ENCODE measurements around the gene KCNK15. TPM values are rescaled to one million over a fixed set of nuclear protein-coding genes. Genes with fewer than 3 reads are reported as not detected.

The KCNK15 gene
- total and polyA plus RNA-seq, 9 of the 15 experiments (the other 6 are each of a cell fraction or from before 2014, with no cell fraction given), result 0.03 to 0.30 (median 0.17) TPM; not detected in 5

DNA sequence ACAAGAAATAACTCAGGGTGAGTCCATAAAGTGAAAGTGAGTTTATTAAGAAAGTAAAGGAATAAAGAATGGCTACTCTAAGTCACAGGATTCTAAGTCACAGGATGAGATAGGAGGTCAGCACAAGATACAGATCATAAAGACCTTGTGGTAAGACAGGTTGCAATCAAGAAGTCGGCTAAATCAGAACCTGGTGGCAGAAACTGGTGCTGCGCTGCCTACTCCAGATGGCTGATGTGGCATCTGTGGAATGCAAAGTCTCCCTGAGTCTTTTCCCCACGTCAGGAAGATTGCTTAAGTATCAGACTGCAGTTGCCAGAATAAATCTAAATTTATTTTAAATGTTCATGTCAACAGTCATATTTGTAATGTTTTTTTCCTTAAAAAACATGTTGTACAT is 10.7 kb upstream of the KCNK15 start:
- in situ Hi-C loops (cut with MboI) (no loop called here), intact Hi-C loops (cut with micrococcal nuclease) (loop anchor here (5.0 kb wide), 2 partner anchors 132 to 518 kb away; no protein-coding TSS in a partner anchor)
- Histone ChIP-seq H3K36me3 (ENCODE audit: control insufficient read depth, insufficient read depth, low read length) (no peaks in the 10 kb centered on the region), H3K4me3 (no peak overlapping the region), H3K27ac (ENCODE audit: extremely low read depth, low read depth, low read length) (no peak overlapping the region), H4K20me1 (replicated peaks; ENCODE audit: control insufficient read depth, insufficient read depth, low read length) (no peaks in the 10 kb centered on the region), H3K4me1 (replicated peaks in 1 of 2; ENCODE audit: control insufficient read depth in 2 of 2, insufficient read depth in 2 of 2, low read length in 2 of 2) (no peaks in the 10 kb centered on the region; a peak in 1 of 5 replicates), H3K27me3 (ENCODE audit: control insufficient read depth in 2 of 2, insufficient read depth in 2 of 2, low read length in 2 of 2) (peaks cover 7 to 14% of the 10 kb centered on the region in 2 experiments; a peak in 4 of 5 replicates), H3K9me1 (ENCODE audit: control insufficient read depth, insufficient read depth, low read length) (no peaks in the 10 kb centered on the region), H3K79me2 (ENCODE audit: control insufficient read depth, insufficient read depth, low read length) (no peaks in the 10 kb centered on the region), H3K4me2 (ENCODE audit: insufficient read depth, low read length) (no peak overlapping the region), H2AFZ (ENCODE audit: low read depth, low read length) (no peak overlapping the region), H3K9ac (ENCODE audit: insufficient read depth in 1 of 2, low read depth in 2 of 2, low read length in 2 of 2) (no peak overlapping the region), H3K9me3 (replicated peaks; ENCODE audit: control insufficient read depth, insufficient read depth, low read depth, low read length) (no peaks in the 10 kb centered on the region; the same call in 1 of the 2 replicates)
- ATAC-seq, result no peak
- CTCF ChIA-PET (ENCODE audit: low intra/inter-chr PET ratio), result interaction anchor here (6.8 kb wide), 1 partner anchor 49 kb away, joined by 58 read pairs; no protein-coding TSS in a partner anchor
- 47% methylated on average over 3 of the region's 3 CpGs for WGBS (ENCODE audit: insufficient coverage, low coverage, missing lambda C conversion rate)
- FAIRE-seq, result no peak
- POLR2A ChIA-PET, result interaction anchor here (0.6 kb wide), 1 partner anchor 1150 kb away, joined by 3 read pairs; no protein-coding TSS in a partner anchor
- TF ChIP-seq ILK (tag; IDR thresholded peaks at IDR 0.05; ENCODE audit: borderline replicate concordance, low read depth), result no peak
- no peak for TF ChIP-seq TCFL5 (CRISPR knock-in tag; conservative IDR thresholded peaks at IDR 0.05)
- no peak for TF ChIP-seq ZNF75A (CRISPR knock-in tag; IDR thresholded peaks at IDR 0.05)
- no peak for TF ChIP-seq THRB (CRISPR knock-in tag; conservative IDR thresholded peaks at IDR 0.05)
- TF ChIP-seq MCM7 (IDR thresholded peaks at IDR 0.05), result no peak
- TF ChIP-seq KHSRP (IDR thresholded peaks at IDR 0.05), result no peak
- TF ChIP-seq ZBTB17 (CRISPR knock-in tag; IDR thresholded peaks at IDR 0.05), result no peak
- TF ChIP-seq ARNT (IDR thresholded peaks at IDR 0.05), result no peak
- TF ChIP-seq PKNOX1 (IDR thresholded peaks at IDR 0.05), result no peak
- no peak for TF ChIP-seq RBM25 (IDR thresholded peaks at IDR 0.05; ENCODE audit: low read depth, low read length, severe bottlenecking)
- no peak for TF ChIP-seq E2F3 (CRISPR knock-in tag; IDR thresholded peaks at IDR 0.05)
- TF ChIP-seq, protein P1, sequence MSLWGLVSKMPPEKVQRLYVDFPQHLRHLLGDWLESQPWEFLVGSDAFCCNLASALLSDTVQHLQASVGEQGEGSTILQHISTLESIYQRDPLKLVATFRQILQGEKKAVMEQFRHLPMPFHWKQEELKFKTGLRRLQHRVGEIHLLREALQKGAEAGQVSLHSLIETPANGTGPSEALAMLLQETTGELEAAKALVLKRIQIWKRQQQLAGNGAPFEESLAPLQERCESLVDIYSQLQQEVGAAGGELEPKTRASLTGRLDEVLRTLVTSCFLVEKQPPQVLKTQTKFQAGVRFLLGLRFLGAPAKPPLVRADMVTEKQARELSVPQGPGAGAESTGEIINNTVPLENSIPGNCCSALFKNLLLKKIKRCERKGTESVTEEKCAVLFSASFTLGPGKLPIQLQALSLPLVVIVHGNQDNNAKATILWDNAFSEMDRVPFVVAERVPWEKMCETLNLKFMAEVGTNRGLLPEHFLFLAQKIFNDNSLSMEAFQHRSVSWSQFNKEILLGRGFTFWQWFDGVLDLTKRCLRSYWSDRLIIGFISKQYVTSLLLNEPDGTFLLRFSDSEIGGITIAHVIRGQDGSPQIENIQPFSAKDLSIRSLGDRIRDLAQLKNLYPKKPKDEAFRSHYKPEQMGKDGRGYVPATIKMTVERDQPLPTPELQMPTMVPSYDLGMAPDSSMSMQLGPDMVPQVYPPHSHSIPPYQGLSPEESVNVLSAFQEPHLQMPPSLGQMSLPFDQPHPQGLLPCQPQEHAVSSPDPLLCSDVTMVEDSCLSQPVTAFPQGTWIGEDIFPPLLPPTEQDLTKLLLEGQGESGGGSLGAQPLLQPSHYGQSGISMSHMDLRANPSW (CRISPR knock-in tag; IDR thresholded peaks at IDR 0.05), result no peak
- TF ChIP-seq MTA3 (IDR thresholded peaks at IDR 0.05; ENCODE audit: borderline replicate concordance), result no peak
- no peak for TF ChIP-seq POLR2AphosphoS2 (IDR thresholded peaks at IDR 0.05; ENCODE audit: low read length)
- no peak for TF ChIP-seq PRMT5 (CRISPR knock-in tag; IDR thresholded peaks at IDR 0.05)
- TF ChIP-seq POLR2G (IDR thresholded peaks at IDR 0.05; ENCODE audit: low read depth, low read length), result no peak
- no peak for TF ChIP-seq USF1 (CRISPR knock-in tag; IDR thresholded peaks at IDR 0.05)
- TF ChIP-seq KDM1A (IDR thresholded peaks at IDR 0.05), result no peak
- TF ChIP-seq ZBTB1 (CRISPR knock-in tag; IDR thresholded peaks at IDR 0.05; ENCODE audit: borderline replicate concordance, low read depth), result no peak
- no peak for TF ChIP-seq STAG1 (CRISPR knock-in tag; IDR thresholded peaks at IDR 0.05; ENCODE audit: borderline replicate concordance)
- DNase-seq (ENCODE audit: extremely low read depth in 1 of 4, low spot score in 3 of 4), result peak in 1 of 4 experiments; percentile 33
- no TSS peak for BruUV-seq (replicated peaks)
